Testis (tissue), 3 donors: ENCODE results near the gene RUVBL1. TPM values are rescaled to one million over a fixed set of nuclear protein-coding genes. Genes with fewer than 3 reads are reported as not detected.
A peak's percentile ranks its signal among the peaks of the same experiment; 100 is the strongest.

Experiments
- DNase-seq: peaks from one replicate; pipeline ENCODE4 v3.0.0-alpha.2; 2019
- H3K27ac ChIP-seq, 2 donors: fragments of 200-600 bp; sonication (generic); one replicate each; pipeline ENCODE4 v1.5.1; 2019
- H3K27me3 ChIP-seq: fragments of 200-600 bp; sonication (generic); one replicate; pipeline ENCODE4 v1.5.1; 2019
- H3K36me3 ChIP-seq: fragments of 200-600 bp; sonication (generic); one replicate; pipeline ENCODE4 v1.5.1; 2017; ENCODE audit warnings: low read depth; ENCODE audit errors: missing control alignments
- H3K4me1 ChIP-seq: fragments of 200-600 bp; sonication (generic); one replicate; pipeline ENCODE4 v1.5.1; 2019
- H3K4me3 ChIP-seq, 2 donors: fragments of 200-600 bp; sonication (generic); one replicate each; pipeline ENCODE4 v1.5.1; 2017 to 2019
- H3K9me3 ChIP-seq: fragments of 200-600 bp; sonication (generic); one replicate; pipeline ENCODE4 v1.5.1; 2017
- CTCF ChIP-seq, 3 experiments: fragments of 450-650 bp in 2 of 3; fragments of 200-600 bp in 1 of 3; sonication (generic) in 1 of 3; IDR thresholded peaks; one replicate each; pipeline ENCODE4 v1.5.1; 2016 to 2019; ENCODE audit warnings: antibody characterized with exemption in 3 of 3, mild to moderate bottlenecking in 2 of 3, moderate library complexity in 1 of 3
- POLR2A ChIP-seq: fragments of 450-650 bp; IDR thresholded peaks from one replicate; pipeline ENCODE4 v1.6.1; 2017; ENCODE audit warnings: antibody characterized with exemption, mild to moderate bottlenecking, moderate library complexity
- WGBS, 2 donors: methylation state at CpG; one replicate each; pipeline ENCODE4 v1.1.5; 2018; 5-methylcytosine and 5-hydroxymethylcytosine counted together
- intact Hi-C: fragments of 100-400 bp; cut with DNase I; formaldehyde crosslinking; loops from one replicate; pipeline ENCODE4 v1.15.1; 2023; ENCODE audit warnings: low total_unique reads
- polyA plus RNA-seq: library from polyadenylated mRNA; stranded (reverse); fragments of 350-450 nt; fragmentation: Illumina TruSeq; extraction: RNeasy Lipid Tissue Mini Kit (QIAGEN cat#74804); gene quantifications from one replicate; pipeline ENCODE4 v1.2.3, GENCODE V29; 2014; ENCODE audit warnings: low read depth, low replicate concordance; ENCODE audit not compliant: insufficient read depth
- total RNA-seq, 2 donors: library from RNA; depleted of rRNA; stranded (reverse); fragments of >200 nt; gene quantifications; one replicate each; pipeline ENCODE4 v1.2.3, GENCODE V29; 2016

RUVBL1 gene
- total and polyA plus RNA-seq, 3 donors from 2014 or later: 42.9 to 70.1 (median 52.9) TPM

- WGBS, 2 donors: 88 to 93% methylated on average over 2 of the region's 2 CpGs
- H3K4me3 ChIP-seq: no peak overlapping the region
- H3K27ac ChIP-seq: no peak overlapping the region
- H3K36me3 ChIP-seq: no peaks in the 10 kb centered on the region
- H3K27me3 ChIP-seq: no peaks in the 10 kb centered on the region
- intact Hi-C loops: no loop called here
- TF ChIP-seq POLR2A (no peak), CTCF (IDR thresholded peaks at IDR 0.05) (no peak)
- DNase-seq: no peak
- H3K9me3 ChIP-seq: no peaks in the 10 kb centered on the region
- no peaks in the 10 kb centered on the region for H3K4me1 ChIP-seq
Observed at GRCh38 chr3:128091586-128091985, 32.0 kb downstream of the RUVBL1 start.

- Histone ChIP-seq H3K27ac (no peak overlapping the region), H3K4me1 (peaks cover 10% of the 10 kb centered on the region), H3K4me3 (no peak overlapping the region), H3K27me3 (no peaks in the 10 kb centered on the region), H3K9me3 (no peaks in the 10 kb centered on the region), H3K36me3 (no peaks in the 10 kb centered on the region)
- WGBS, 2 donors: 100% methylated on average over 1 of the region's 1 CpG
- intact Hi-C loops: no loop called here
- no peak for DNase-seq
- TF ChIP-seq CTCF (IDR thresholded peaks at IDR 0.05): no peak
- TF ChIP-seq POLR2A: no peak
Observed at GRCh38 chr3:128089135-128089534, 34.5 kb downstream of the RUVBL1 start.

GRCh38 chr3:128084675-128085021 is 39.0 kb downstream of the RUVBL1 start:
- intact Hi-C loops: no loop called here
- TF ChIP-seq CTCF (IDR thresholded peaks at IDR 0.05) (no peak), POLR2A (no peak)
- H3K9me3 ChIP-seq: no peaks in the 10 kb centered on the region
- H3K4me3 ChIP-seq: no peak overlapping the region
- peaks cover 27% of the 10 kb centered on the region for H3K4me1 ChIP-seq
- WGBS, 2 donors: 37 to 54% methylated on average over 6 of the region's 6 CpGs
- H3K36me3 ChIP-seq: no peaks in the 10 kb centered on the region
- DNase-seq: peak; percentile 44
- H3K27me3 ChIP-seq: no peaks in the 10 kb centered on the region
- H3K27ac ChIP-seq: peak overlapping the region; percentile 21 to 28

GRCh38 chr3:128083980-128084674 is 39.5 kb downstream of the RUVBL1 start:
- peak overlapping the region; percentile 21 to 28 for H3K27ac ChIP-seq
- no peaks in the 10 kb centered on the region for H3K9me3 ChIP-seq
- peaks cover 27% of the 10 kb centered on the region for H3K4me1 ChIP-seq
- H3K27me3 ChIP-seq: no peaks in the 10 kb centered on the region
- intact Hi-C loops: no loop called here
- no peaks in the 10 kb centered on the region for H3K36me3 ChIP-seq
- no peak overlapping the region for H3K4me3 ChIP-seq
- 33 to 45% methylated on average over 9 of the region's 9 CpGs for WGBS, 2 donors
- TF ChIP-seq CTCF (IDR thresholded peaks at IDR 0.05) (no peak), POLR2A (no peak)
- peak; percentile 54 for DNase-seq

GRCh38 chr3:128083396-128083795 is 40.2 kb downstream of the RUVBL1 start:
- H3K27me3 ChIP-seq: no peaks in the 10 kb centered on the region
- WGBS, 2 donors: 48% methylated on average over 5 to 10 of the region's 10 CpGs
- no peak for DNase-seq
- intact Hi-C loops: no loop called here
- H3K27ac ChIP-seq: peak overlapping the region in 1 of 2 donors; percentile 21
- H3K9me3 ChIP-seq: no peaks in the 10 kb centered on the region
- H3K36me3 ChIP-seq: no peaks in the 10 kb centered on the region
- TF ChIP-seq CTCF (IDR thresholded peaks at IDR 0.05): no peak
- TF ChIP-seq POLR2A: no peak
- peaks cover 27% of the 10 kb centered on the region for H3K4me1 ChIP-seq
- no peak overlapping the region for H3K4me3 ChIP-seq
